Urothelium cell line (cell line): Measurements from ENCODE around the gene KCNH1.
A peak's percentile ranks its signal among the peaks of the same experiment; 100 is the strongest.

Source experiments
- DNase-seq: peaks from one replicate; pipeline ENCODE4 v3.0.0; 2011; ENCODE audit warnings: low spot score, mixed read lengths
- FAIRE-seq: peaks from 2 replicates; lab custom pipeline; 2011; peaks lifted over from hg19 to GRCh38; lab: Jason Lieb, UNC

The KCNH1 gene

GRCh38 chr1:210730023-210730422 lies 403.9 kb downstream of the KCNH1 start:
- FAIRE-seq, result no peak

GRCh38 chr1:210728437-210729149 lies 405.4 kb downstream of the KCNH1 start:
- DNase-seq, result no peak
- FAIRE-seq, result no peak

More at GRCh38 chr1:210730023-210730422, 403.9 kb downstream of the KCNH1 start:
- no peak for DNase-seq

- FAIRE-seq (no peak), DNase-seq (no peak)
Observed at GRCh38 chr1:210727709-210728108, 406.2 kb downstream of the KCNH1 start.

GRCh38 chr1:210726621-210727020 lies 407.3 kb downstream of the KCNH1 start:
- FAIRE-seq (no peak), DNase-seq (peak; percentile 53)

- DNase-seq (no peak), FAIRE-seq (no peak)
Observed at GRCh38 chr1:210724768-210725167, 409.2 kb downstream of the KCNH1 start.

- DNase-seq, result no peak
- FAIRE-seq, result no peak
Observed at GRCh38 chr1:210723646-210724045, 410.3 kb downstream of the KCNH1 start.

GRCh38 chr1:210722410-210723081 lies 411.4 kb downstream of the KCNH1 start:
- FAIRE-seq, result no peak
- no peak for DNase-seq

- no peak for FAIRE-seq
- no peak for DNase-seq
Observed at GRCh38 chr1:210715072-210715471, 418.9 kb downstream of the KCNH1 start.

- FAIRE-seq, result no peak
- no peak for DNase-seq
Observed at GRCh38 chr1:210711825-210712612, 421.9 kb downstream of the KCNH1 start.

- no peak for FAIRE-seq
- no peak for DNase-seq
Observed at GRCh38 chr1:210709701-210710100, 424.2 kb downstream of the KCNH1 start.

GRCh38 chr1:210707300-210708240 lies 426.4 kb downstream of the KCNH1 start:
- FAIRE-seq, result no peak
- no peak for DNase-seq

- DNase-seq (no peak), FAIRE-seq (no peak)
Observed at GRCh38 chr1:210706246-210706645, 427.7 kb downstream of the KCNH1 start.

GRCh38 chr1:210705086-210705485 lies 428.9 kb downstream of the KCNH1 start:
- FAIRE-seq (no peak), DNase-seq (no peak)

- no peak for DNase-seq
- FAIRE-seq, result no peak
Observed at GRCh38 chr1:210703593-210703992, 430.4 kb downstream of the KCNH1 start.

GRCh38 chr1:210702506-210702905 lies 431.4 kb downstream of the KCNH1 start:
- DNase-seq (no peak), FAIRE-seq (no peak)

GRCh38 chr1:210700511-210700910 lies 433.4 kb downstream of the KCNH1 start:
- DNase-seq (no peak), FAIRE-seq (no peak)

- DNase-seq (no peak), FAIRE-seq (no peak)
Observed at GRCh38 chr1:210700083-210700482, 433.9 kb downstream of the KCNH1 start.

- FAIRE-seq (no peak), DNase-seq (no peak)
Observed at GRCh38 chr1:210698661-210699060, 435.3 kb downstream of the KCNH1 start.

- DNase-seq, result no peak
- FAIRE-seq, result no peak
Observed at GRCh38 chr1:210697185-210697584, 436.8 kb downstream of the KCNH1 start.

GRCh38 chr1:210696709-210697108 lies 437.2 kb downstream of the KCNH1 start:
- FAIRE-seq (no peak), DNase-seq (peak; percentile 18)

- DNase-seq (no peak), FAIRE-seq (no peak)
Observed at GRCh38 chr1:210695026-210695425, 438.9 kb downstream of the KCNH1 start.
